Measurements from ENCODE around the gene TRIM28.

Gene TRIM28

DNA sequence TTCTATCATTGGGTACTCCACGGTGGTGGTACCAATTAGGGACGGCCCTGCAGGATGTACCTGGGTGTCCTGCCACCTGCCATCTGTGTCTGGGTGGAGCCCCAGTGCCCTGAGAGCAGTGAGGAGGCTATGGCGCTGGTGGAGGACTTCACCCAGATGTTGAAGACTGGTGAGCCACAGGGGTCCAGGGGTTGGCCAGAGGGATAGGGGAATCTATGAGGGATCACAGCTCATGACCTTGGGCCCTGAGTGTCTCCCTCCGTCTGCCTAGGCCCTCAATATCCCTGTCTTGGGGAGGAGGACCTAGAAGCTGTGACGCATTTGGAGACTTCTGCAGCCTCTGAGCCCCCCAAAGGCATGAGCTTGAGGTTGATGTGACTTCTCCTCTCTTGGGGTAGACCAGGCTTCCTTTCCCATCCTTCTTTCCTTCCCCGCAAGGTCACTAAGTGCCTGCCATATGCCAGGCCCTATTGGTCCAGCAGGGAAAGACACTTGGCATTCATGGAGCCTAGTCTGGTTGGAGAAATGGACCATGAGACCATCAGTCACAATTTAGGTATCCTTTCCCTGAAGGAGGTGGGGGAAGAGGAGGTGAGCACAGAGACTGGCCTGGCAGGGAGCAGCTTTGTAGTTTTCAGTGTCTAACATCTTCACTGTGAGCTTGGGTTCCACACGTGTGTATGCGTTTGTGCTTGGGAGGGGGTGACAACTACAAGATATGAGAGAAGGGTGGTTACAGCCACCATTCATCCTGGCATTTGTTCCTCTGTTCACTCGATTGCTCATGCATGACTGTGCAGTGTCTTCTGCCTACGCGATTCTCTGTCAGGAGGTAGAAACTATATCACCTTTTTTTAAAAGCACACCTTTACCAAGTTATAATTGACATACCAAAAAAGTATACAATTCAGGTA lies 34.4 kb downstream of the TRIM28 start:
- DNase-seq: no peak
- Histone ChIP-seq H3K9me3 (no peaks in the 10 kb centered on the region), H3K4me3 (ENCODE audit: low read depth, low read length) (no peak overlapping the region), H3K4me1 (no peaks in the 10 kb centered on the region), H3K36me3 (peaks cover 13% of the 10 kb centered on the region), H3K27me3 (no peaks in the 10 kb centered on the region)
- TF ChIP-seq, protein P1, sequence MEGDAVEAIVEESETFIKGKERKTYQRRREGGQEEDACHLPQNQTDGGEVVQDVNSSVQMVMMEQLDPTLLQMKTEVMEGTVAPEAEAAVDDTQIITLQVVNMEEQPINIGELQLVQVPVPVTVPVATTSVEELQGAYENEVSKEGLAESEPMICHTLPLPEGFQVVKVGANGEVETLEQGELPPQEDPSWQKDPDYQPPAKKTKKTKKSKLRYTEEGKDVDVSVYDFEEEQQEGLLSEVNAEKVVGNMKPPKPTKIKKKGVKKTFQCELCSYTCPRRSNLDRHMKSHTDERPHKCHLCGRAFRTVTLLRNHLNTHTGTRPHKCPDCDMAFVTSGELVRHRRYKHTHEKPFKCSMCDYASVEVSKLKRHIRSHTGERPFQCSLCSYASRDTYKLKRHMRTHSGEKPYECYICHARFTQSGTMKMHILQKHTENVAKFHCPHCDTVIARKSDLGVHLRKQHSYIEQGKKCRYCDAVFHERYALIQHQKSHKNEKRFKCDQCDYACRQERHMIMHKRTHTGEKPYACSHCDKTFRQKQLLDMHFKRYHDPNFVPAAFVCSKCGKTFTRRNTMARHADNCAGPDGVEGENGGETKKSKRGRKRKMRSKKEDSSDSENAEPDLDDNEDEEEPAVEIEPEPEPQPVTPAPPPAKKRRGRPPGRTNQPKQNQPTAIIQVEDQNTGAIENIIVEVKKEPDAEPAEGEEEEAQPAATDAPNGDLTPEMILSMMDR (IDR thresholded peaks at IDR 0.05; ENCODE audit: low read depth, low read length): no peak

DNA sequence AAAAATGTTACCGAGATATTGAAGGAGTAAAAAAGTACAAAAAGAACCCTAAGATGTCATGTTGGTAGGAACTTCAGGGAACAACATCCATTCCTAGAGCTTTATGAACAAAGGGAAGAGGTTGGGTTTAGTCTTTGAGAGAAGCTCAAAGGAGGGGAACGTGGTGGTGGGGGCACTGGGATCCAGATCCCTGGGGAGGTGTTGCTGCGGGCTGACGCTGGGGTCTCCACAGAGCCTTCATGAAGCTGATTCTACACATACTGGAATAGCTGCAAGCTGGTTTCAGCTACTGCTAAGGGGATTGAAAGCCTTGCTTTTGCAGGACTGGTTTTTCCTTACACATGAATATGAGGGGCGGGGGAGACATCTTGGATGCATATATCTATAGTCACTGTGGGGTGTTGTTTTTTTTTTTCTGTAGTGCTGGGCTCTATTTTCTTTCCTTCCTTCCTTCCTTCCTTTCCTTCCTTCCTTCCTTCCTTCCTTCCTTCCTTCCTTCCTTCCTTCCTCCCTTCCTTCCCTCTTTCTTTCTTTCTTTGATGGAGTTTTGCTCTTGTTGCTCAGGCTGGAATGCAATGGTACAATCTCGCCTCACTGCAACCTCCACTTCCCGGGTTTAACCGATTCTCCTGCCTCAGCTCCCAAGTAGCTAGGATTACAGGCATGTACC lies 35.7 kb downstream of the TRIM28 start:
- H3K4me3 ChIP-seq (ENCODE audit: low read depth, low read length): no peak overlapping the region
- no peaks in the 10 kb centered on the region for H3K27me3 ChIP-seq
- H3K4me1 ChIP-seq: no peaks in the 10 kb centered on the region
- no peak for DNase-seq
- H3K9me3 ChIP-seq: no peaks in the 10 kb centered on the region
- TF ChIP-seq, protein P1 (IDR thresholded peaks at IDR 0.05; ENCODE audit: low read depth, low read length): no peak
- peaks cover 16% of the 10 kb centered on the region for H3K36me3 ChIP-seq

DNA sequence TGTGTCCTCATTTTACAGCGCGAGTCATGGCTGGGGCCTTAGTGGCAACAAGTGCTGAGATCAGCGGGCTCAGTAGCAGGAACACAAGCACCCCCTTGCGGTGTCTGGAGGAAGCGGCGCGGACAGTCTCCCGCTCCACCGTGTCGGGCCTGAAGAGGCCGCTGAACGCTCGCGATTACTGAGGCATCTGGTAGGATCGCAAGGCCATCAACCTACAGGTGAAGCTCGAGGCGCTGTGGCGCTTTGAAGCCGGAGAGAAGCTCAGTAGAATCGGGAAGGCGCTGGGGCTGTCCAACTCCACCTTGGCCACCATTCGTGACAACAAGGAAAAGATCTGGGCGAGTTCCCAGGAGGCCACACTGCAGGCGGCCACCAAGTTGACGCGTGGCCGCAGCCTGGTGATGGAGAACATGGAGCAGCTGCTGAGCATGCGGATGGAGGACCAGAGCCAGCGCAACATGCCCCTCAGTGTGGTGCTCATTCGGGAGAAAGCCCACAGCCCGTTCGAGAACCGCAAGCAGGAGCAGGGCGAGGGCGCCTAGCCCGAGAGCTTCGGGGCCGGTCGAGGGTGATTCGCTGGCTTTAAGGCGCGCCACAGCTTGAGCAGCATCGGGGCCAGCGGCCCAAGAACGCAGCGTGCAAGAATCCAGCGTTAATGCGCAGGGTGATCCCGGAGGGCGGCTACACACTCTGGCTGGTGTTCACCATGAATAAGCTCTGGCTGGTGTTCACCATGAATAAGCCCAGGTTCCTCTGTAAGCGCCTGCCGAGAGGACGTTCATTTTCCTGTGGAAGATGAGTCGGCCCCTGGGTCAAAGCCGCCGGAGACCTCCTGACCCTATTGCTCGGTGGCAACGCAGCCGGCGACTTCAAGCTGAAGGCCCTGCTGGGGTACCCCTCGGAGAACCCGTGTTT lies 37.6 kb downstream of the TRIM28 start:
- Histone ChIP-seq H3K4me1 (no peaks in the 10 kb centered on the region), H3K36me3 (peaks cover 16% of the 10 kb centered on the region), H3K27me3 (no peaks in the 10 kb centered on the region), H3K9me3 (no peaks in the 10 kb centered on the region), H3K4me3 (ENCODE audit: low read depth, low read length) (no peak overlapping the region)
- TF ChIP-seq, protein P1 (IDR thresholded peaks at IDR 0.05; ENCODE audit: low read depth, low read length): peak; percentile 21; the same call in 1 of the 2 replicates
- DNase-seq: no peak

DNA sequence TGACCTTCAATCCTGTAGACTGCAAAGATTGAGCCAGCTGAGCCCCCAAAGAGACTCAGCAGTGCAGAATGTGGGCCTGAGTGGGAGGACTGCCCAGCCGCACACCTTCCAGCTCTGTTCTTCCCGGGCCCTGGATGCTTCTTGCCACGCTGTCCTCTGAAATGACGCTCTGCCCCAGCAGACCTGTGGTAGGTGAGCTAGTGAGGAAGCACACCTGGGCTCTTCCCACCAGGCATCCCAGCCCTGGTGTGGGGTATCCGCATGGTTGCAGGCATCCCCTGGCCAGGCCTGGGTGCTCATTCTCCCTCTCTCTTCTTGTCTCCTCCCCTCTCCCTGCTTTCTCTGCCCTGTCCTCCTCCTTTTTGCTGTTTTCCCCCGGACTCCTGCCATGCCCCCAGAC lies 39.1 kb downstream of the TRIM28 start:
- DNase-seq: no peak
- TF ChIP-seq, protein P1 (IDR thresholded peaks at IDR 0.05; ENCODE audit: low read depth, low read length): no peak
- no peaks in the 10 kb centered on the region for H3K4me1 ChIP-seq
- no peaks in the 10 kb centered on the region for H3K9me3 ChIP-seq
- H3K27me3 ChIP-seq: no peaks in the 10 kb centered on the region
- no peak overlapping the region for H3K4me3 ChIP-seq (ENCODE audit: low read depth, low read length)
- peaks cover 16% of the 10 kb centered on the region for H3K36me3 ChIP-seq

DNA sequence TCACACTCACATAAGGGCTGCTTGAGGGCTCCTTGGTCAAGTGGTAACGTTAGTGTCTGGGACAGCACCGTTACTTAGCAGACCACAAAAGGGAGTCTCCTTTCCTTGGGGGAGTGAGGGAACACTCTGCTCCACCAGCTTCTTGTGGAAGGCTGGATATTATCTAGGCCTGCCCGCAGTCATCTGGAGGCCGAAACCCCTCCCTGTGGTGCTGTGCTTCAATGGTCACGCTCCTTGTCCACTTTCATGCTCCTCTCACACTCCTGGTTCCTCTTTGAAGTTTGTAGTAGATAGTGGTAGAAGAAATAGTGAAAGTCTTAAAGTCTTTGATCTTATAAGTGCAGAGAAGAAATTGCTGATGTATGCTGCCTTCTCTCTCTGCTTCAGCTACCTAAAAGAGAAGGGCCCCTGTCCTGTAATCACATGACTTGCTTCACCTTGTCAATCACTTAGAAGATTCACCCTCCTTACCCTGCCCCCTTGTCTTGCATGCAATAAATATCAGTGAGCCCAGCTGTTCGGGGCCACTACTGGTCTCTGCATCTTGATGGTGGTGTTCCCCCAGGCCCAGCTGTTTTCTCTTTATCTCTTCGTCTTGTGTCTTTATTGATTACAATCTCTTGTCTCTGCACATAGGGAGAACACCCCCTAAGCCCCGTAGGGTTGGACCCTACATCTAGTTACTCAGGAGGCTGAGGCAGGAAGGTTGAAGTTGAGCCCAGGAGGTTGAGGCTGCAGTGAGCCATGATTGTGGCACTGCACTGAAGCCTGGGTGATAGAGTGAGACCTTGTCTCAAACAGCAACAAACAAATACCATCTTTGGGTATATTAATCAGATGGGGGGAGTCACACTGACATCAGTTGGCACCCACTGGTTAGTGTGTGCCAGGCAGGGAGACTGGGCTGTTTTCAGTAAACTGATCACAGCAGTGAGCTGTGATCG lies 40.9 kb downstream of the TRIM28 start:
- no peak for DNase-seq
- no peaks in the 10 kb centered on the region for H3K4me1 ChIP-seq
- peaks cover 16% of the 10 kb centered on the region for H3K36me3 ChIP-seq
- H3K27me3 ChIP-seq: no peaks in the 10 kb centered on the region
- TF ChIP-seq, protein P1 (IDR thresholded peaks at IDR 0.05; ENCODE audit: low read depth, low read length): no peak
- H3K9me3 ChIP-seq: no peaks in the 10 kb centered on the region
- no peak overlapping the region for H3K4me3 ChIP-seq (ENCODE audit: low read depth, low read length)

Measured in BE2C (cell line).